ENCODE data around the gene FOXF2.

- TF ChIP-seq, protein P1, sequence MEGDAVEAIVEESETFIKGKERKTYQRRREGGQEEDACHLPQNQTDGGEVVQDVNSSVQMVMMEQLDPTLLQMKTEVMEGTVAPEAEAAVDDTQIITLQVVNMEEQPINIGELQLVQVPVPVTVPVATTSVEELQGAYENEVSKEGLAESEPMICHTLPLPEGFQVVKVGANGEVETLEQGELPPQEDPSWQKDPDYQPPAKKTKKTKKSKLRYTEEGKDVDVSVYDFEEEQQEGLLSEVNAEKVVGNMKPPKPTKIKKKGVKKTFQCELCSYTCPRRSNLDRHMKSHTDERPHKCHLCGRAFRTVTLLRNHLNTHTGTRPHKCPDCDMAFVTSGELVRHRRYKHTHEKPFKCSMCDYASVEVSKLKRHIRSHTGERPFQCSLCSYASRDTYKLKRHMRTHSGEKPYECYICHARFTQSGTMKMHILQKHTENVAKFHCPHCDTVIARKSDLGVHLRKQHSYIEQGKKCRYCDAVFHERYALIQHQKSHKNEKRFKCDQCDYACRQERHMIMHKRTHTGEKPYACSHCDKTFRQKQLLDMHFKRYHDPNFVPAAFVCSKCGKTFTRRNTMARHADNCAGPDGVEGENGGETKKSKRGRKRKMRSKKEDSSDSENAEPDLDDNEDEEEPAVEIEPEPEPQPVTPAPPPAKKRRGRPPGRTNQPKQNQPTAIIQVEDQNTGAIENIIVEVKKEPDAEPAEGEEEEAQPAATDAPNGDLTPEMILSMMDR (IDR thresholded peaks at IDR 0.05), result no peak
- TF ChIP-seq ZFX (IDR thresholded peaks at IDR 0.05; ENCODE audit: borderline replicate concordance), result no peak
Measured at GRCh38 chr6:1426416-1426815, 37.0 kb downstream of the FOXF2 start.
